ENCODE data around the gene EFCAB6.

EFCAB6 gene

DNA sequence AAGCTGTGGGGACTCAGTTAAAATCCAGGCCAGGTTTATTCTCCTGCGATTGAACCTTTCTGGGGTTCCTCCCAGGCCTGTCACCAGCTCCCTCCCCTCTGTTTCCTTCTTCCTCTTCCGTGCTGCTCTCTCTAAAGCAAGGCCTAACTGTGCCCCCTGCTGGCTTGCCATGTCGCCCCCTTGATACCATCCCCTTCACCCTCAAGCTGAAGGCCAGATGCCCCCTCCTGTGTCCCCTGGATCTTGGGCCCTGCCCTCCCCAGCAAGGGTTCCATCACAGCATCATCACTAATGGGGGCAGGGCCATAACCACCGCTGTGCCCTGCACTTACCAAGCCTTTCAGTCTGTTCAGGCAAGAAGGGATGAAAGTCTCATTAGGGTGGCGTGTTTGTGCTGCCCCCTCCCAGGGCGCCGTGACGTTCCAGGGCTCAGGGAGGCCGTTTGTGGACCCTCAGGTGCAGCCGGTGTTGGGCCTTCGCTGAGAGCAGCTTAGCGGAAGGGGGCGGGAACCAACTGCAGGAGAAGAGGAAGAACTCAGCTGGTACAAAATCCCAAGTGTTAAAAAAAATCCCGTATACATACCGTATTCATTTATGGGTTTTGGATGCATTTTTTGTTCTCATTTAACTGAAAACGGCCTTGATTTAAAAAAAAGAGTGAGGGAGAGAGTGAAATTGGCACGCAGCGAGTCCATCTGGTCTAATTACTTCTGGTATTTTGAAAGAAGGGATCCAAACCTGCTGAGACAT is 330.4 kb downstream of the EFCAB6 start:
- peak; percentile 31 for DNase-seq (ENCODE audit: low spot score)

DNA sequence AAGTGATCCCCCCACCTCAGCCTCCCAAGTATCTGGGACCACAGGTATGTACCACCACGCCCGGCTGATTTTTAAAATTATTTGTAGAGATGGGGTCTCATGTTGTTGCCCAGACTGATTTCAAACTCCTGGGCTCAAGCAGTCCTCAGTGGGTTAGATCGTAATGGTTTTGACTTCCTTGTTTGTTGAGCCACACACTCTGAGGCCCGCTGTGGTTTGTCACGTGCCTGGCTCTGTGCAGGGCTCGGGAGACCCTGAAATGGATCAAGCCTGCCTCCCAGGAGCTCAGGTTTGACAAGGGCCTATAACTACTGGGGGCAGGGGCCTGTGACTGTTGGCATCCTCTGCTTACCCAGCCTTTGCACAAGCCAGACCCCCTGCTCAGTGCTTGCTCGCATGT is 332.1 kb downstream of the EFCAB6 start:
- DNase-seq (ENCODE audit: low spot score): no peak

DNA sequence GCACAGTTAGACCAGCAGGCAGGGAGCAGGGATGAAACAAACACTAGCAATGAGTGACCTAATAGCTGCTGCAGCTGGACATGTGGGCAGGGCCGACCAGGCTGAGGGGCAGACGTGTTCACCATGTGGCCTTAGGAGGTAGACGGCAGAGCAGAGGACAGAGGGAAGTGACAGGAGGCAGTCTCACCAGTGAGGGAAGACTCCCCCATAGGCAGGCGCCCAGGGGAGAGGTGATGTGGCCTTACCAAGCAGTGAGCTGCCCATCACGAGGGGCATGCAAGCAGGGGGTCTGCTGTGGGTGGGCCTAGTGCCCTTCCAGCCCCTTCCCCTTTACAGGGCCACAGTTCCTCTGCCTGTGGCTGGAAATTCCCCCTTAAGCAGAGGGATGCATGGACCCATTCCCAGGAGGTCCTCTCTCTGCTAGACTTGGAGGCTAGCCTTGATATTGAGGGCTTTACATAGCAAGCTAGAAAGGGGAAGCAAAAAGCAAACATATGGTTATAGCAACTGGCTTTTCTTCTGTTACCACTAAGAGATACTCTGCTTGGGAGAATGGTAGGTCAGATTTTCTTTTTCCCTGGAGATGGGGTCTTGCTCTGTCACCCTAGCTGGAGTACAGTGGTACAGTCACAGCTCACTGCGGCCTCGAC is 332.7 kb downstream of the EFCAB6 start:
- no peak for DNase-seq (ENCODE audit: low spot score)

Measured in HuH-7.5 (cell line).